HEK293 (cell line): ENCODE data around the gene ZNF599.

Experiments
- CTCF ChIA-PET: fragments of 350-600 bp; formaldehyde crosslinking; extraction: SDS; loops from one replicate; lab custom pipeline; 2021; ENCODE audit warnings: antibody characterized with exemption; lab: Yijun Ruan, JAX
- POLR2A ChIA-PET: fragments of 300-600 bp; formaldehyde crosslinking; extraction: SDS; loops from one replicate; lab custom pipeline; 2020; ENCODE audit warnings: antibody characterized with exemption, inconsistent platforms; lab: Yijun Ruan, JAX
- H3K27ac ChIP-seq: fragments of 200-500 bp; sonication (Bioruptor generic); 2 replicates; pipeline ENCODE4 v1.5.1; 2014; ENCODE audit warnings: low read depth, low read length, control low read depth, inconsistent platforms; ENCODE audit errors: extremely low read depth
- H3K36me3 ChIP-seq, 2 experiments: fragments of 200-500 bp in 1 of 2; sonication (Bioruptor generic) in 1 of 2; 1 replicate in 1 of 2; 2 replicates in 1 of 2; pipeline ENCODE4 v1.5.1; 2014 to 2017; ENCODE audit warnings: inconsistent platforms in 2 of 2, low read length in 2 of 2; ENCODE audit not compliant: control insufficient read depth in 2 of 2, insufficient read depth in 1 of 2
- H3K4me1 ChIP-seq: fragments of 200-500 bp; sonication (Bioruptor generic); 2 replicates; pipeline ENCODE4 v1.5.1; 2014; ENCODE audit warnings: mild to moderate bottlenecking, low read length, inconsistent platforms; ENCODE audit not compliant: control insufficient read depth, insufficient read depth
- H3K4me3 ChIP-seq: 2 replicates; pipeline ENCODE4 v1.5.1; 2011; ENCODE audit warnings: low read depth, mild to moderate bottlenecking, control low read depth, low read length, moderate library complexity
- H3K9me3 ChIP-seq: fragments of 200-500 bp; sonication (Bioruptor generic); 2 replicates; pipeline ENCODE4 v1.5.1; 2014; ENCODE audit warnings: low read depth, low read length, inconsistent platforms; ENCODE audit not compliant: control insufficient read depth, insufficient read depth
- KLF7 ChIP-seq: fragments of 450-650 bp; formaldehyde crosslinking; IDR thresholded peaks from 2 replicates; pipeline ENCODE4 v1.5.1; 2016; ENCODE audit warnings: missing biosample characterization, missing genetic modification characterization, borderline replicate concordance
- REPIN1 ChIP-seq: fragments of 450-650 bp; formaldehyde crosslinking; IDR thresholded peaks from 2 replicates; pipeline ENCODE4 v1.5.1; 2017; ENCODE audit warnings: missing biosample characterization, missing genetic modification characterization, low read depth
- SCRT2 ChIP-seq: fragments of 450-650 bp; formaldehyde crosslinking; IDR thresholded peaks from 2 replicates; pipeline ENCODE4 v1.5.1; 2016; ENCODE audit warnings: missing biosample characterization, missing genetic modification characterization
- SP2 ChIP-seq: fragments of 450-650 bp; formaldehyde crosslinking; IDR thresholded peaks from 2 replicates; pipeline ENCODE4 v1.5.1; 2016; ENCODE audit warnings: missing biosample characterization, missing genetic modification characterization
- SP7 ChIP-seq: fragments of 450-650 bp; formaldehyde crosslinking; IDR thresholded peaks from 2 replicates; pipeline ENCODE4 v1.5.1; 2016; ENCODE audit warnings: missing biosample characterization, missing genetic modification characterization
- ZBTB1 ChIP-seq: fragments of 450-650 bp; formaldehyde crosslinking; IDR thresholded peaks from 2 replicates; pipeline ENCODE4 v1.5.1; 2016; ENCODE audit warnings: missing biosample characterization, missing genetic modification characterization
- ZBTB21 ChIP-seq: fragments of 450-650 bp; formaldehyde crosslinking; IDR thresholded peaks from 2 replicates; pipeline ENCODE4 v1.5.1; 2017; ENCODE audit warnings: missing biosample characterization, missing genetic modification characterization
- ZEB2 ChIP-seq: fragments of 450-650 bp; formaldehyde crosslinking; IDR thresholded peaks from 2 replicates; pipeline ENCODE4 v1.5.1; 2016; ENCODE audit warnings: missing biosample characterization, missing genetic modification characterization
- ZFP69B ChIP-seq: fragments of 450-650 bp; formaldehyde crosslinking; IDR thresholded peaks from 2 replicates; pipeline ENCODE4 v1.5.1; 2016; ENCODE audit warnings: missing biosample characterization, missing genetic modification characterization
- ZIC2 ChIP-seq: fragments of 450-650 bp; formaldehyde crosslinking; IDR thresholded peaks from 2 replicates; pipeline ENCODE4 v1.5.1; 2016; ENCODE audit warnings: missing biosample characterization, missing genetic modification characterization
- ZNF324 ChIP-seq: fragments of 450-650 bp; formaldehyde crosslinking; IDR thresholded peaks from 2 replicates; pipeline ENCODE4 v1.5.1; 2016; ENCODE audit warnings: missing biosample characterization, missing genetic modification characterization
- ZNF473 ChIP-seq: fragments of 450-650 bp; formaldehyde crosslinking; IDR thresholded peaks from 2 replicates; pipeline ENCODE4 v1.5.1; 2017; ENCODE audit warnings: missing biosample characterization, missing genetic modification characterization
- ZNF600 ChIP-seq: fragments of 450-650 bp; formaldehyde crosslinking; IDR thresholded peaks from 2 replicates; pipeline ENCODE4 v1.5.1; 2016; ENCODE audit warnings: missing biosample characterization, missing genetic modification characterization
- ZNF629 ChIP-seq: fragments of 450-650 bp; formaldehyde crosslinking; IDR thresholded peaks from 2 replicates; pipeline ENCODE4 v1.5.1; 2017; ENCODE audit warnings: missing biosample characterization, missing genetic modification characterization
- ZNF658 ChIP-seq: fragments of 450-650 bp; formaldehyde crosslinking; IDR thresholded peaks from 2 replicates; pipeline ENCODE4; 2016; ENCODE audit warnings: missing biosample characterization, missing genetic modification characterization
- TF ChIP-seq, protein P1 (sequence below): fragments of 450-650 bp; IDR thresholded peaks from 2 replicates; pipeline ENCODE4 v1.5.1; 2018; ENCODE audit warnings: missing biosample characterization, missing genetic modification characterization
- TF ChIP-seq, protein P2 (sequence below): fragments of 450-650 bp; formaldehyde crosslinking; IDR thresholded peaks from 2 replicates; pipeline ENCODE4 v1.5.1; 2017; ENCODE audit warnings: missing biosample characterization, missing genetic modification characterization
- TF ChIP-seq, protein P3 (sequence below): fragments of 450-650 bp; formaldehyde crosslinking; IDR thresholded peaks from 2 replicates; pipeline ENCODE4 v1.5.1; 2016; ENCODE audit warnings: missing biosample characterization, missing genetic modification characterization
- TF ChIP-seq, protein P4 (sequence below): fragments of 450-650 bp; formaldehyde crosslinking; IDR thresholded peaks from 2 replicates; pipeline ENCODE4 v1.5.1; 2016; ENCODE audit warnings: missing biosample characterization, missing genetic modification characterization, low read depth
- TF ChIP-seq, protein P5 (sequence below): fragments of 450-650 bp; formaldehyde crosslinking; IDR thresholded peaks from 2 replicates; pipeline ENCODE4 v1.5.1; 2017; ENCODE audit warnings: missing biosample characterization, missing genetic modification characterization

Gene ZNF599

DNA sequence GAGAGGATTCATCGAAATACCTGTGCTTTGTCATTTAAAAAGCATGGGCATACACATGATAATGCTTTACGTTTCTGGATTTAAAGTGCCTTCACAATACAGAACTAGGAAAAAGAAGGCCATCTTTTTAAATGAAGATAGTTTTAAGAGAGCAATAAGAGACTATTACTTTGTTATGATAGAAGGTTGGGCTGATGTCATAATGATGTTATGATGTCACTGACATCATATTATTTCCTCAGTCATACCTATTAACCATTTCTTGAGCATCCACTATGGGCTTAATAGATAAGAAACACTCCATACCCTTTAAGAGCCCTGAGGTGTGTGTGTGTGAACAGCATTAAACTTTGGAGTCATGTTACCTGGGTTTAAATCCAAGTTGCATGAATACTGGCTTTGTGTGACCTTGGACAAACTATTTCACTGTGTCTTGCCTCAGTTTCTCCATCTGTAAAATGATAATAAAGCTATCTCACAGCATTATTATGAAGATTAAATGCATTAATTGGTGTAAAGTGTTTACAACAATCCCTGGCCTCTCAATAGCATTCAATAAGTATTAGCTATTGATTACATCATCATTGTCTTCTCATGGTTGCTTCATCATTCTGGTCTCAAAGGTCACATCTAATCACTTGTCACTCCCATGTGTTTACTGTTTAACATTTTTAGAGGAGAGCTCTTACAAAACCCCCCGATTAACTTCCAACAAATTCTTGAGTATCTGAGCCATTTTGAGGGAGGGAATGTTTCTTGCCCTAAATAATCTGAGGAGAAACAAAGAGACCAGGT, 27.9 kb downstream of the ZNF599 start:
- CTCF ChIA-PET = no interaction called here
- no peak overlapping the region for H3K4me3 ChIP-seq
- POLR2A ChIA-PET = no interaction called here

DNA sequence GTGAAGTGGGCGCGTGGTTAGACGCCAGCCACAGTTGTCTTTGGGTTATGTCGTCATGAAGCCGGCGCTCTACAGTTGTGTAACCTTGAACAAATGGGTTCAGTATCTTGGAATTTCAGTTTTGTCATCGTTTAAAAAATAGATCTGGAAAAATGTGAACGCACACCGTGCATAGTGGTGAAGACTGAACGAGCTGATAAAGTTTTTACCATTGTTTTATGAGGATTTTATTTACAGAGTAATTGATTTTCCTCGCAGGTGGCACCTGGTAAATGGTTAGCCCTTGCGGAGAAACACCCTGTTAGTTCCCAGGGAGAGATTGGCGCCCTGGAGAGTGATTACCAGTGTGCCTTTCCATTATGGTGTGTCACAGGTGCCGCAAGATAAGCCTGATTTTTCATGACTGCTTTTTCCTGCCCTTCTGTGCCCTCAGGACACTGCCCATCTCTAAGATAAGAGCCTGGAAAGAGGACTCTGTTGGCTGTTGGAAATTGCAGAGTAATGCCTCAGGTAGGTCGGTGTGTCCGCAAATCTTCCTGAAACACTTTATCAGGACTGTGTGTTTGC, 38.4 kb downstream of the ZNF599 start:
- H3K27ac ChIP-seq = peak overlapping the region; percentile 96
- POLR2A ChIA-PET = interaction anchor here (2.0 to 2.2 kb wide), 2 partner anchors 57 to 192 kb away, joined by 12 to 24 read pairs; partner anchors contain the start of genes SCGB2B2, ZNF30 and ZNF302
- H3K4me1 ChIP-seq = peaks cover 14% of the 10 kb centered on the region
- peaks cover 40 to 42% of the 10 kb centered on the region in 2 experiments for H3K36me3 ChIP-seq
- H3K4me3 ChIP-seq = peak overlapping the region; percentile 68
- TF ChIP-seq SCRT2 (tag by site-specific recombination) = peak; percentile 61
- no peak for TF ChIP-seq SP2 (tag by site-specific recombination)
- TF ChIP-seq ZNF473 (tag by site-specific recombination) = 0 out of 2 replicates have a peak, but pooled peaks have one; percentile 29
- TF ChIP-seq, protein P1, sequence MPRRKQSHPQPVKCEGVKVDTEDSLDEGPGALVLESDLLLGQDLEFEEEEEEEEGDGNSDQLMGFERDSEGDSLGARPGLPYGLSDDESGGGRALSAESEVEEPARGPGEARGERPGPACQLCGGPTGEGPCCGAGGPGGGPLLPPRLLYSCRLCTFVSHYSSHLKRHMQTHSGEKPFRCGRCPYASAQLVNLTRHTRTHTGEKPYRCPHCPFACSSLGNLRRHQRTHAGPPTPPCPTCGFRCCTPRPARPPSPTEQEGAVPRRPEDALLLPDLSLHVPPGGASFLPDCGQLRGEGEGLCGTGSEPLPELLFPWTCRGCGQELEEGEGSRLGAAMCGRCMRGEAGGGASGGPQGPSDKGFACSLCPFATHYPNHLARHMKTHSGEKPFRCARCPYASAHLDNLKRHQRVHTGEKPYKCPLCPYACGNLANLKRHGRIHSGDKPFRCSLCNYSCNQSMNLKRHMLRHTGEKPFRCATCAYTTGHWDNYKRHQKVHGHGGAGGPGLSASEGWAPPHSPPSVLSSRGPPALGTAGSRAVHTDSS (tag by site-specific recombination) = peak; percentile 53; the same call in 1 of the 2 replicates
- peak; percentile 99 for TF ChIP-seq ZBTB21 (tag by site-specific recombination)
- no peak for TF ChIP-seq ZNF658 (tag by site-specific recombination)
- no peak for TF ChIP-seq KLF7 (tag by site-specific recombination)
- TF ChIP-seq REPIN1 = no peak; the same call in 1 of the 2 replicates
- TF ChIP-seq, protein P2, sequence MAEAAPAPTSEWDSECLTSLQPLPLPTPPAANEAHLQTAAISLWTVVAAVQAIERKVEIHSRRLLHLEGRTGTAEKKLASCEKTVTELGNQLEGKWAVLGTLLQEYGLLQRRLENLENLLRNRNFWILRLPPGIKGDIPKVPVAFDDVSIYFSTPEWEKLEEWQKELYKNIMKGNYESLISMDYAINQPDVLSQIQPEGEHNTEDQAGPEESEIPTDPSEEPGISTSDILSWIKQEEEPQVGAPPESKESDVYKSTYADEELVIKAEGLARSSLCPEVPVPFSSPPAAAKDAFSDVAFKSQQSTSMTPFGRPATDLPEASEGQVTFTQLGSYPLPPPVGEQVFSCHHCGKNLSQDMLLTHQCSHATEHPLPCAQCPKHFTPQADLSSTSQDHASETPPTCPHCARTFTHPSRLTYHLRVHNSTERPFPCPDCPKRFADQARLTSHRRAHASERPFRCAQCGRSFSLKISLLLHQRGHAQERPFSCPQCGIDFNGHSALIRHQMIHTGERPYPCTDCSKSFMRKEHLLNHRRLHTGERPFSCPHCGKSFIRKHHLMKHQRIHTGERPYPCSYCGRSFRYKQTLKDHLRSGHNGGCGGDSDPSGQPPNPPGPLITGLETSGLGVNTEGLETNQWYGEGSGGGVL (tag by site-specific recombination) = 0 out of 2 replicates have a peak, but pooled peaks have one; percentile 6
- no peak for TF ChIP-seq SP7
- TF ChIP-seq, protein P3, sequence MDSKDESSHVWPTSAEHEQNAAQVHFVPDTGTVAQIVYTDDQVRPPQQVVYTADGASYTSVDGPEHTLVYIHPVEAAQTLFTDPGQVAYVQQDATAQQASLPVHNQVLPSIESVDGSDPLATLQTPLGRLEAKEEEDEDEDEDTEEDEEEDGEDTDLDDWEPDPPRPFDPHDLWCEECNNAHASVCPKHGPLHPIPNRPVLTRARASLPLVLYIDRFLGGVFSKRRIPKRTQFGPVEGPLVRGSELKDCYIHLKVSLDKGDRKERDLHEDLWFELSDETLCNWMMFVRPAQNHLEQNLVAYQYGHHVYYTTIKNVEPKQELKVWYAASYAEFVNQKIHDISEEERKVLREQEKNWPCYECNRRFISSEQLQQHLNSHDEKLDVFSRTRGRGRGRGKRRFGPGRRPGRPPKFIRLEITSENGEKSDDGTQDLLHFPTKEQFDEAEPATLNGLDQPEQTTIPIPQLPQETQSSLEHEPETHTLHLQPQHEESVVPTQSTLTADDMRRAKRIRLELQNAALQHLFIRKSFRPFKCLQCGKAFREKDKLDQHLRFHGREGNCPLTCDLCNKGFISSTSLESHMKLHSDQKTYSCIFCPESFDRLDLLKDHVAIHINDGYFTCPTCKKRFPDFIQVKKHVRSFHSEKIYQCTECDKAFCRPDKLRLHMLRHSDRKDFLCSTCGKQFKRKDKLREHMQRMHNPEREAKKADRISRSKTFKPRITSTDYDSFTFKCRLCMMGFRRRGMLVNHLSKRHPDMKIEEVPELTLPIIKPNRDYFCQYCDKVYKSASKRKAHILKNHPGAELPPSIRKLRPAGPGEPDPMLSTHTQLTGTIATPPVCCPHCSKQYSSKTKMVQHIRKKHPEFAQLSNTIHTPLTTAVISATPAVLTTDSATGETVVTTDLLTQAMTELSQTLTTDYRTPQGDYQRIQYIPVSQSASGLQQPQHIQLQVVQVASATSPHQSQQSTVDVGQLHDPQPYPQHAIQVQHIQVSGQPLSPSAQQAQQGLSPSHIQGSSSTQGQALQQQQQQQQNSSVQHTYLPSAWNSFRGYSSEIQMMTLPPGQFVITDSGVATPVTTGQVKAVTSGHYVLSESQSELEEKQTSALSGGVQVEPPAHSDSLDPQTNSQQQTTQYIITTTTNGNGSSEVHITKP (tag by site-specific recombination) = peak; percentile 59
- TF ChIP-seq ZNF600 (tag by site-specific recombination) = peak; percentile 59; the same call in 1 of the 2 replicates
- peak; percentile 52 for TF ChIP-seq ZIC2 (tag by site-specific recombination)
- no peak for TF ChIP-seq ZFP69B (tag by site-specific recombination)
- TF ChIP-seq, protein P4, sequence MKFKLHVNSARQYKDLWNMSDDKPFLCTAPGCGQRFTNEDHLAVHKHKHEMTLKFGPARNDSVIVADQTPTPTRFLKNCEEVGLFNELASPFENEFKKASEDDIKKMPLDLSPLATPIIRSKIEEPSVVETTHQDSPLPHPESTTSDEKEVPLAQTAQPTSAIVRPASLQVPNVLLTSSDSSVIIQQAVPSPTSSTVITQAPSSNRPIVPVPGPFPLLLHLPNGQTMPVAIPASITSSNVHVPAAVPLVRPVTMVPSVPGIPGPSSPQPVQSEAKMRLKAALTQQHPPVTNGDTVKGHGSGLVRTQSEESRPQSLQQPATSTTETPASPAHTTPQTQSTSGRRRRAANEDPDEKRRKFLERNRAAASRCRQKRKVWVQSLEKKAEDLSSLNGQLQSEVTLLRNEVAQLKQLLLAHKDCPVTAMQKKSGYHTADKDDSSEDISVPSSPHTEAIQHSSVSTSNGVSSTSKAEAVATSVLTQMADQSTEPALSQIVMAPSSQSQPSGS (tag by site-specific recombination) = peak; percentile 93
- TF ChIP-seq, protein P5, sequence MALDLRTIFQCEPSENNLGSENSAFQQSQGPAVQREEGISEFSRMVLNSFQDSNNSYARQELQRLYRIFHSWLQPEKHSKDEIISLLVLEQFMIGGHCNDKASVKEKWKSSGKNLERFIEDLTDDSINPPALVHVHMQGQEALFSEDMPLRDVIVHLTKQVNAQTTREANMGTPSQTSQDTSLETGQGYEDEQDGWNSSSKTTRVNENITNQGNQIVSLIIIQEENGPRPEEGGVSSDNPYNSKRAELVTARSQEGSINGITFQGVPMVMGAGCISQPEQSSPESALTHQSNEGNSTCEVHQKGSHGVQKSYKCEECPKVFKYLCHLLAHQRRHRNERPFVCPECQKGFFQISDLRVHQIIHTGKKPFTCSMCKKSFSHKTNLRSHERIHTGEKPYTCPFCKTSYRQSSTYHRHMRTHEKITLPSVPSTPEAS = 0 out of 2 replicates have a peak, but pooled peaks have one; percentile 0
- TF ChIP-seq ZNF324 (tag by site-specific recombination) = 0 out of 2 replicates have a peak, but pooled peaks have one; percentile 7
- TF ChIP-seq, all 188 proteins: peak for 11
- H3K9me3 ChIP-seq = peaks cover 14% of the 10 kb centered on the region
- CTCF ChIA-PET = interaction anchor here (2.2 to 2.7 kb wide), 2 partner anchors 22 to 95 kb away, joined by 7 to 8 read pairs; no protein-coding TSS in a partner anchor

More for the DNA sequence above, 27.9 kb downstream of the ZNF599 start:
- no peaks in the 10 kb centered on the region for H3K4me1 ChIP-seq
- H3K27ac ChIP-seq = no peak overlapping the region
- H3K9me3 ChIP-seq = peaks cover 23% of the 10 kb centered on the region
- H3K36me3 ChIP-seq = peaks cover 10 to 13% of the 10 kb centered on the region in 2 experiments; a peak in 2 of 3 replicates
- TF ChIP-seq, protein P4 (tag by site-specific recombination) = peak; percentile 68
- TF ChIP-seq ZEB2 (tag by site-specific recombination) (no peak), ZNF629 (tag by site-specific recombination) (0 out of 2 replicates have a peak, but pooled peaks have one; percentile 29), ZBTB21 (tag by site-specific recombination) (peak; percentile 65; the same call in 1 of the 2 replicates), ZBTB1 (no peak)
- TF ChIP-seq, all 188 proteins: peak for 3
